GM23248 (cell line): ENCODE measurements around the gene TMEM239.

ENCODE experiments used
- EZH2 ChIP-seq: fragments of 200-600 bp; sonication (generic); IDR thresholded peaks from 2 replicates; pipeline ENCODE4 v1.6.1; 2018; ENCODE audit warnings: antibody characterized with exemption, mild to moderate bottlenecking; ENCODE audit not compliant: insufficient read depth, poor library complexity, severe bottlenecking
- EZH2phosphoT487 ChIP-seq: fragments of 200-600 bp; sonication (generic); IDR thresholded peaks from 2 replicates; pipeline ENCODE4 v1.6.1; 2018; ENCODE audit warnings: antibody characterized with exemption, moderate library complexity, mild to moderate bottlenecking, low read depth; ENCODE audit not compliant: insufficient read depth

- no peak for TF ChIP-seq EZH2
- no peak for TF ChIP-seq EZH2phosphoT487
Measured at GRCh38 chr20:2834401-2835110, 18.4 kb downstream of the TMEM239 start.
